Nephron (organoid): ENCODE measurements around the gene SLC2A13.
"Not testable (repeated sequence)": the region's sequence is repeated elsewhere in the genome, so short reads cannot be mapped to it uniquely, and the experiment has no call there.

Experiments
- H3K27ac Mint-ChIP-seq, 3 experiments: 2 replicates each; pipeline ENCODE4 v1.8.0; 2020; ENCODE audit warnings: mixed read lengths in 3 of 3, mild to moderate bottlenecking in 2 of 3, moderate library complexity in 1 of 3
- H3K27me3 Mint-ChIP-seq: 2 replicates; pipeline ENCODE4 v1.8.0; 2021; ENCODE audit warnings: low read depth, mild to moderate bottlenecking, moderate library complexity, mixed read lengths
- H3K36me3 Mint-ChIP-seq: 2 replicates; pipeline ENCODE4 v1.8.0; 2020; ENCODE audit warnings: low read depth, mixed read lengths
- H3K4me1 Mint-ChIP-seq: 2 replicates; pipeline ENCODE4 v1.8.0; 2020; ENCODE audit warnings: mixed read lengths
- H3K4me3 Mint-ChIP-seq, 3 experiments: 2 replicates each; pipeline ENCODE4 v1.8.0; 2020; ENCODE audit warnings: mild to moderate bottlenecking in 3 of 3, mixed read lengths in 3 of 3, moderate library complexity in 2 of 3
- H3K9me3 Mint-ChIP-seq: 2 replicates; pipeline ENCODE4 v1.8.0; 2020; ENCODE audit warnings: mixed read lengths
- TF ChIP-seq, protein P1 (sequence below), 3 experiments: fragments of 200-600 bp; sonication (generic); IDR thresholded peaks; one replicate each; pipeline ENCODE4 v1.5.0; 2021; ENCODE audit warnings: antibody characterized with exemption in 3 of 3; ENCODE audit not compliant: unreplicated experiment in 3 of 3

SLC2A13 gene

DNA sequence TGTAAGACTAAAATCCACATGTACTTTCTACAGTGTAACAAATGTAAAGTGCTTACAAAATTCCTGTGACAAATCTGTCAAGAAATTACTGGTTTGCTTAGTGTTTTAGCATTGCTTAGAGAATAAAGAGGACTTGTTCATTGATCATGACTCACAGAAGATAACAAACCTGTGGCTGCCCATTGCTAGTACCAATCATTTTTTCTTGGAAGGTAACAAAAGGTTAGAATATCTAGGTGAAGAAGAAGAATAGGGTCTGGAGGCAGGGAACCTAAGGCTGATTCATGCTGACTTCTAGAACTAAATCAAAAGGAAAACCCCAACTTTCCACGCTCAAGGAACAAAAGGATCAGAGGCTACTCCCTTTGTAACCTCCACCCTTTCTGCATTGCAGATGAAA lies 253.5 kb downstream of the SLC2A13 start:
- no peaks in the 10 kb centered on the region for H3K4me1 Mint-ChIP-seq
- H3K27me3 Mint-ChIP-seq = no peaks in the 10 kb centered on the region
- no peak overlapping the region for H3K4me3 Mint-ChIP-seq
- H3K27ac Mint-ChIP-seq = no peak overlapping the region
- TF ChIP-seq, protein P1, sequence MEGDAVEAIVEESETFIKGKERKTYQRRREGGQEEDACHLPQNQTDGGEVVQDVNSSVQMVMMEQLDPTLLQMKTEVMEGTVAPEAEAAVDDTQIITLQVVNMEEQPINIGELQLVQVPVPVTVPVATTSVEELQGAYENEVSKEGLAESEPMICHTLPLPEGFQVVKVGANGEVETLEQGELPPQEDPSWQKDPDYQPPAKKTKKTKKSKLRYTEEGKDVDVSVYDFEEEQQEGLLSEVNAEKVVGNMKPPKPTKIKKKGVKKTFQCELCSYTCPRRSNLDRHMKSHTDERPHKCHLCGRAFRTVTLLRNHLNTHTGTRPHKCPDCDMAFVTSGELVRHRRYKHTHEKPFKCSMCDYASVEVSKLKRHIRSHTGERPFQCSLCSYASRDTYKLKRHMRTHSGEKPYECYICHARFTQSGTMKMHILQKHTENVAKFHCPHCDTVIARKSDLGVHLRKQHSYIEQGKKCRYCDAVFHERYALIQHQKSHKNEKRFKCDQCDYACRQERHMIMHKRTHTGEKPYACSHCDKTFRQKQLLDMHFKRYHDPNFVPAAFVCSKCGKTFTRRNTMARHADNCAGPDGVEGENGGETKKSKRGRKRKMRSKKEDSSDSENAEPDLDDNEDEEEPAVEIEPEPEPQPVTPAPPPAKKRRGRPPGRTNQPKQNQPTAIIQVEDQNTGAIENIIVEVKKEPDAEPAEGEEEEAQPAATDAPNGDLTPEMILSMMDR (IDR thresholded peaks at IDR 0.05; ENCODE audit: unreplicated experiment in 3 of 3) = no peak
- peaks cover 3% of the 10 kb centered on the region for H3K9me3 Mint-ChIP-seq
- no peaks in the 10 kb centered on the region for H3K36me3 Mint-ChIP-seq

DNA sequence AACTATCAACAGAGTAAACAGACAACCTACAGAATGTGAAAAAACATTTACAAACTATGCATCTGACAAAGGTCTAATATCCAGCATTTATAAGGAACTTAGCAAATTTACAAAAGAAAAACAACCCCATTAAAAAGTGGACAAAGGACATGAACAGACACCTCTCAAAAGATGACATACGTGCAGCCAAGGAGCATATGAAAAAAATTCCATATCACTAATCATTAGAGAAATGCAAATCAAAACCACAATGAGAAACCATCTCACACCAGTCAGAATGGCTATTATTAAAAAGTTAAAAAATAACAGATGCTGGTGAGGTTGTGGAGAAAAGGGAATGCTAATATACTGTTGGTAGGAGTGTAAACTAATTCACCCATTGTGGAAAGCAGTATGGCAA lies 257.7 kb downstream of the SLC2A13 start:
- not testable (repeated sequence) for H3K27ac Mint-ChIP-seq, H3K9me3 Mint-ChIP-seq, H3K27me3 Mint-ChIP-seq, H3K4me1 Mint-ChIP-seq, H3K4me3 Mint-ChIP-seq, H3K36me3 Mint-ChIP-seq

DNA sequence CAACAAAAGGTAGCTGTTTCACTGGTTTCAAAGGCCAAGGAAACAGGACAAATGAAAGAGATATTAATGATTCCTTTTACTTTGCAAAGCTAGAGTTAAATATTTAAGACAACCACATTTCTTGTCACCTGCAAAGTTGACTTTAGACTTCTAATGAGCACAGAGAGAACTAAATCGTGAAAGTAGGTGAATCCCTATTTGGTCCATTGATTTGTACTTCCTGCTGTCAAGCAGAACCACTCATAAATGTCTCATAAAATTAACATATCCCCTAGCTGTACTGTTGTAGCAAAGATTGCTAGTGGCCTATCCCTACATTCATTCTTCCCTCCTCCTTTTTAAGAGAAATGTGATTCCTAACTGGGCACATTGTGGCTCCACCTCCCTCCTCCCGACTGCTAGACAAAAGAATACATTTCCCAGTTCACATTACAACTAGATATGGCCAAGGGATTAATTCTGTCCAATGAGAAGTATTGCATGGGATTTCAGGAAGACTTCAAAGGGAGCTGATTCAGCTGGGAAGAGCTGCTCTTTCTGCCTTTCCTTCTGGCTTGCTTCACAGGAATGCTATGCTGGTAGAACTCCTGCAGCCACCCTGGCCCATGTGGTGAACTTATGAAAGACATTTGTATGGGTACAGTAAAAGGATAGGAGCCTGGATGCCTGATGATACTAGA lies 258.8 kb downstream of the SLC2A13 start:
- Mint-ChIP-seq H3K27ac (peak overlapping the region in 1 of 3 experiments; percentile 38), H3K27me3 (no peaks in the 10 kb centered on the region), H3K4me3 (no peak overlapping the region), H3K36me3 (no peaks in the 10 kb centered on the region), H3K4me1 (no peaks in the 10 kb centered on the region), H3K9me3 (peaks cover 3% of the 10 kb centered on the region)
- TF ChIP-seq, protein P1 (IDR thresholded peaks at IDR 0.05; ENCODE audit: unreplicated experiment in 3 of 3) = no peak

DNA sequence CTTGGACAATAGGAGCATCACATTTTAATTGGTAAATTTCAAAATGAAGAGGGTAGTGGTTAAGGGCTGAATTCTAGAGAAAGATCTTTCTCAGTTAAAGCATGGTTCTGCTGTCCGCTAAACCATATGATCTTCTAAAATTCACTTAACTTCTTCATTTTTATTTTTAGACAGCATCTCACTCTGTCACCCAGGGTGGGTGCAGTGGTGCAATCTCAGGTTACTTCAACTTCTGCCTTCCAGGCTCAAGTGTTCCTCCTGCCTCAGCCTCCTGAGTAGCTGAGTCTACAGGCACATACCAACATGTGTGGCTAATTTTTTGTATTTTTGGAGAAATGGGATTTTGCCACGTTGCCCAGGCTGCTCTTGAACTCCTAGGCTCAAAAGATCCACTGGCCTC lies 259.6 kb downstream of the SLC2A13 start:
- Mint-ChIP-seq H3K27ac (no peak overlapping the region), H3K4me3 (no peak overlapping the region), H3K27me3 (no peaks in the 10 kb centered on the region), H3K4me1 (no peaks in the 10 kb centered on the region), H3K36me3 (no peaks in the 10 kb centered on the region), H3K9me3 (peaks cover 3% of the 10 kb centered on the region)
- TF ChIP-seq, protein P1 (IDR thresholded peaks at IDR 0.05; ENCODE audit: unreplicated experiment in 3 of 3) = no peak

DNA sequence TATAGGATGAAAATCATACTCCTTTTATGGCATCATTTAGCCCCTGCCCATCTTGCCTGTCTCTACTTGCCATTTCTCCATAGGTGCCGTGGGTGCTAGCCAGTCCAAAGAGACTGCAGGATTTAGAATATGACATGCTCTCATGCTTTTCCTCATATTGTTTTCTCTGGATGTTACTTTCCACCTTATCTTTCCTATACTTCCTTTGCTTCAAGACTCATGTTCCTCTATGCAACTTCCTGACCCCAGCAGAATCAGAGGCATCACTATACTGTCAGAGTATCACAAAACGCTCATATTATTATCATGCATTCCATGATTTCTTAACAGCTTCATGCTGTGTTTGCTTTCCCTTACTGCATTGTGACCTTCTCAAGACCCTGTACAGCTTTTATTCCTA lies 265.5 kb downstream of the SLC2A13 start:
- TF ChIP-seq, protein P1 (IDR thresholded peaks at IDR 0.05; ENCODE audit: unreplicated experiment in 3 of 3) = no peak
- no peaks in the 10 kb centered on the region for H3K36me3 Mint-ChIP-seq

DNA sequence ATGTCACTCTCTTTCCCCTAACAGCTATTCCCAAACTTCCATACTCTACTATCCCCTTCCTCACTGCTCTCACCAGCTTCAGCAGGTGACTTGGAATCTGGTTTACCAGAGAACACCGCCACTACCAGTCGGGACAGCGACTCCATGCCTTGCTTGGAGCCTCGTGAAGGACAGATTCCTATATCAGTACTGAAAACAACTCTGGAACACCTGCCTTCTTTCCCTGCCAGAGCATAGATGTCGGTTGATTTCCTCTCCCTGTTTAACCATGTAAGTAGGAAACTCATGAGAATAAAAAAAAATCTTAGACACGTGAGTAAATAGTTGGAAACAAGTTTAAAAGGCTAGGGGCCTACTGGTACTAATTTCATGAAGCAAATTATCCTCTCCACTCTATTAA lies 266.8 kb downstream of the SLC2A13 start:
- Mint-ChIP-seq H3K4me3 (no peak overlapping the region), H3K9me3 (peaks cover 3% of the 10 kb centered on the region), H3K27me3 (no peaks in the 10 kb centered on the region), H3K4me1 (no peaks in the 10 kb centered on the region), H3K27ac (no peak overlapping the region), H3K36me3 (no peaks in the 10 kb centered on the region)
- TF ChIP-seq, protein P1 (IDR thresholded peaks at IDR 0.05; ENCODE audit: unreplicated experiment in 3 of 3) = no peak

More for the DNA sequence above, 265.5 kb downstream of the SLC2A13 start:
- Mint-ChIP-seq H3K4me1 (no peaks in the 10 kb centered on the region), H3K9me3 (peaks cover 3% of the 10 kb centered on the region), H3K27me3 (no peaks in the 10 kb centered on the region), H3K27ac (no peak overlapping the region), H3K4me3 (no peak overlapping the region)
